ENCODE results near the gene BAIAP2.

- TF ChIP-seq SIN3A (IDR thresholded peaks at IDR 0.05; ENCODE audit: borderline replicate concordance, insufficient read depth, low read length) (no peak), POLR2AphosphoS5 (IDR thresholded peaks at IDR 0.05; ENCODE audit: low read depth, low read length) (no peak), TAF1 (IDR thresholded peaks at IDR 0.05; ENCODE audit: borderline replicate concordance, insufficient read depth, low read length) (no peak)
These were observed 55.6 kb downstream of the BAIAP2 start for GRCh38 chr17:81090361-81091136.

Measured in PFSK-1 (cell line).